Stimulated activated naive CD4-positive, alpha-beta T cell (primary cell): ENCODE data around the gene ITPR2.

ENCODE experiments used
- DNase-seq, 6 experiments: peaks; one replicate each; lab custom pipeline; 2025; lab: John Stamatoyannopoulos, UW

Gene ITPR2

GRCh38 chr12:26566186-26566585, 266.8 kb downstream of the ITPR2 start:
- no peak for DNase-seq

GRCh38 chr12:26564391-26564790, 268.6 kb downstream of the ITPR2 start:
- no peak for DNase-seq

- no peak for DNase-seq
Observed at GRCh38 chr12:26563552-26563951, 269.4 kb downstream of the ITPR2 start.

- no peak for DNase-seq
Observed at GRCh38 chr12:26557326-26557725, 275.7 kb downstream of the ITPR2 start.

GRCh38 chr12:26556916-26557315, 276.1 kb downstream of the ITPR2 start:
- DNase-seq = no peak

- no peak for DNase-seq
Observed at GRCh38 chr12:26555139-26555538, 277.9 kb downstream of the ITPR2 start.

GRCh38 chr12:26554332-26554731, 278.7 kb downstream of the ITPR2 start:
- DNase-seq = no peak

GRCh38 chr12:26551385-26551784, 281.6 kb downstream of the ITPR2 start:
- DNase-seq = no peak

GRCh38 chr12:26548227-26548626, 284.8 kb downstream of the ITPR2 start:
- DNase-seq = no peak

GRCh38 chr12:26546535-26547314, 286.3 kb downstream of the ITPR2 start:
- DNase-seq = no peak

- no peak for DNase-seq
Observed at GRCh38 chr12:26539131-26539530, 293.9 kb downstream of the ITPR2 start.

- no peak for DNase-seq
Observed at GRCh38 chr12:26537651-26538050, 295.3 kb downstream of the ITPR2 start.

- no peak for DNase-seq
Observed at GRCh38 chr12:26537126-26537525, 295.9 kb downstream of the ITPR2 start.

GRCh38 chr12:26535826-26536225, 297.2 kb downstream of the ITPR2 start:
- no peak for DNase-seq

GRCh38 chr12:26534071-26534470, 298.9 kb downstream of the ITPR2 start:
- DNase-seq = no peak

GRCh38 chr12:26533211-26533610, 299.8 kb downstream of the ITPR2 start:
- no peak for DNase-seq

GRCh38 chr12:26530461-26530860, 302.5 kb downstream of the ITPR2 start:
- no peak for DNase-seq

- no peak for DNase-seq
Observed at GRCh38 chr12:26528943-26529342, 304.1 kb downstream of the ITPR2 start.

- DNase-seq = no peak
Observed at GRCh38 chr12:26527682-26528081, 305.3 kb downstream of the ITPR2 start.

- DNase-seq = no peak
Observed at GRCh38 chr12:26524862-26525465, 308.0 kb downstream of the ITPR2 start.

GRCh38 chr12:26523708-26524150, 309.3 kb downstream of the ITPR2 start:
- no peak for DNase-seq

- no peak for DNase-seq
Observed at GRCh38 chr12:26520869-26521268, 312.1 kb downstream of the ITPR2 start.

- no peak for DNase-seq
Observed at GRCh38 chr12:26520109-26520508, 312.9 kb downstream of the ITPR2 start.

- no peak for DNase-seq
Observed at GRCh38 chr12:26519462-26519861, 313.5 kb downstream of the ITPR2 start.
